PFSK-1 (cell line): ENCODE measurements around the gene FUT7.

Experiments used
- FOXP2 ChIP-seq: optimal IDR thresholded peaks from 2 replicates; pipeline ENCODE3; 2011; ENCODE audit warnings: borderline replicate concordance, control low read depth, inconsistent platforms; ENCODE audit not compliant: insufficient read depth; ENCODE audit errors: extremely low read length, extremely low read depth
- POLR2AphosphoS5 ChIP-seq: IDR thresholded peaks from 2 replicates; pipeline ENCODE4 v1.6.1; 2012; ENCODE audit warnings: low read depth, mild to moderate bottlenecking, control low read depth, low read length, moderate library complexity
- SIN3A ChIP-seq: IDR thresholded peaks from 2 replicates; pipeline ENCODE4 v1.6.1; 2012; ENCODE audit warnings: mild to moderate bottlenecking, low read length, moderate library complexity, borderline replicate concordance; ENCODE audit not compliant: insufficient read depth
- TAF1 ChIP-seq: IDR thresholded peaks from 2 replicates; pipeline ENCODE4 v1.6.1; 2012; ENCODE audit warnings: low read length, control low read depth, borderline replicate concordance; ENCODE audit not compliant: insufficient read depth
- TF ChIP-seq, protein P1 (sequence below), 2 experiments: IDR thresholded peaks; 2 replicates each; pipeline versions ENCODE4 v1.6.1 to v1.8.0; 2011 to 2012; ENCODE audit warnings: low read depth in 2 of 2, low read length in 2 of 2, control low read depth in 1 of 2, inconsistent platforms in 1 of 2, mild to moderate bottlenecking in 1 of 2, moderate library complexity in 1 of 2; ENCODE audit not compliant: insufficient read depth in 1 of 2

DNA sequence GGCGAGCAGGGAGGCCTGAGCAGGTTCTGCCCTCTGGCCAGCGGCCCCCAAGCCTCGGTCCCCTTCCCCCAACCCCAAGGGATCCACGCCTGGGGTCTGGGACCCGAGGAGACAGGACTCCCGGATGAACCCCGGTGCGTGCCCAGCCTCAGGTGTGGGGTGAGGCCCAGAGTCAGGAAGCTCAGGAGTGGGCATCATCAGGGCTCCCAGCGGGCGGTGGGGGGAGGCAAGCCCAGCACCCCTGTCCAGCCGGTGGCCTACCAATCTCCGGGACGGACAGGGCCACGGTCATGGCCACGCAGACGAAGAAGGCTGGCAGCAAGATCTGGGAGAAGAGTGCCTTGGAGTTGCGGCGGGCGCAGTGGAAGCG is 18.3 kb downstream of the FUT7 start:
- TF ChIP-seq TAF1, result no peak
- TF ChIP-seq, protein P1, sequence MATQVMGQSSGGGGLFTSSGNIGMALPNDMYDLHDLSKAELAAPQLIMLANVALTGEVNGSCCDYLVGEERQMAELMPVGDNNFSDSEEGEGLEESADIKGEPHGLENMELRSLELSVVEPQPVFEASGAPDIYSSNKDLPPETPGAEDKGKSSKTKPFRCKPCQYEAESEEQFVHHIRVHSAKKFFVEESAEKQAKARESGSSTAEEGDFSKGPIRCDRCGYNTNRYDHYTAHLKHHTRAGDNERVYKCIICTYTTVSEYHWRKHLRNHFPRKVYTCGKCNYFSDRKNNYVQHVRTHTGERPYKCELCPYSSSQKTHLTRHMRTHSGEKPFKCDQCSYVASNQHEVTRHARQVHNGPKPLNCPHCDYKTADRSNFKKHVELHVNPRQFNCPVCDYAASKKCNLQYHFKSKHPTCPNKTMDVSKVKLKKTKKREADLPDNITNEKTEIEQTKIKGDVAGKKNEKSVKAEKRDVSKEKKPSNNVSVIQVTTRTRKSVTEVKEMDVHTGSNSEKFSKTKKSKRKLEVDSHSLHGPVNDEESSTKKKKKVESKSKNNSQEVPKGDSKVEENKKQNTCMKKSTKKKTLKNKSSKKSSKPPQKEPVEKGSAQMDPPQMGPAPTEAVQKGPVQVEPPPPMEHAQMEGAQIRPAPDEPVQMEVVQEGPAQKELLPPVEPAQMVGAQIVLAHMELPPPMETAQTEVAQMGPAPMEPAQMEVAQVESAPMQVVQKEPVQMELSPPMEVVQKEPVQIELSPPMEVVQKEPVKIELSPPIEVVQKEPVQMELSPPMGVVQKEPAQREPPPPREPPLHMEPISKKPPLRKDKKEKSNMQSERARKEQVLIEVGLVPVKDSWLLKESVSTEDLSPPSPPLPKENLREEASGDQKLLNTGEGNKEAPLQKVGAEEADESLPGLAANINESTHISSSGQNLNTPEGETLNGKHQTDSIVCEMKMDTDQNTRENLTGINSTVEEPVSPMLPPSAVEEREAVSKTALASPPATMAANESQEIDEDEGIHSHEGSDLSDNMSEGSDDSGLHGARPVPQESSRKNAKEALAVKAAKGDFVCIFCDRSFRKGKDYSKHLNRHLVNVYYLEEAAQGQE (IDR thresholded peaks at IDR 0.05; ENCODE audit: insufficient read depth in 1 of 2, low read depth in 2 of 2, low read length in 2 of 2), result no peak
- no peak for TF ChIP-seq POLR2AphosphoS5
- TF ChIP-seq SIN3A, result no peak
- no peak for TF ChIP-seq FOXP2
